ENCODE measurements around the gene BRINP1.
"Not testable (repeated sequence)": the region's sequence is repeated elsewhere in the genome, so short reads cannot be mapped to it uniquely, and the experiment has no call there.

Gene BRINP1

DNA sequence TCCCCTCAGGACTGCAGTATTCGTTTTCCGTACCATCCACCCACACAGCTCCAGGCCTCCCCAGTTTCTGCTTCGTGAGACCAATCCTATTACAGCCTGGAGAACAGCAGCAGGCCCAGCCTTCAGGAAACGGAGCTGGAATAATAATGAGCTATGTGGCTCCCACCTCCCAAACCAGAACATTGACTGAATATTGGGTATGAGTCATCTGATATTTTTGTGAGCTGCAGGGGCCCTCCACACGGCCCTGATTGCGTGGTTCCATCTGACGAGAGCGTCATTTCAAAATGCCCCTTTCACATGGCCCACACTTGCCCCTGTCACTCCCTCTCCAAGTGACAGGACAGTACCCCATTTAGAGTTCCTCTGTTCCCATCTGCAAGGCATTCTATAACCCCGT, 192.0 kb downstream of the BRINP1 start:
- no peak for TF ChIP-seq GATA1 (IDR thresholded peaks at IDR 0.05; ENCODE audit: low read depth, low read length)
- no peak for TF ChIP-seq POLR2A (IDR thresholded peaks at IDR 0.05; ENCODE audit: low read length)

DNA sequence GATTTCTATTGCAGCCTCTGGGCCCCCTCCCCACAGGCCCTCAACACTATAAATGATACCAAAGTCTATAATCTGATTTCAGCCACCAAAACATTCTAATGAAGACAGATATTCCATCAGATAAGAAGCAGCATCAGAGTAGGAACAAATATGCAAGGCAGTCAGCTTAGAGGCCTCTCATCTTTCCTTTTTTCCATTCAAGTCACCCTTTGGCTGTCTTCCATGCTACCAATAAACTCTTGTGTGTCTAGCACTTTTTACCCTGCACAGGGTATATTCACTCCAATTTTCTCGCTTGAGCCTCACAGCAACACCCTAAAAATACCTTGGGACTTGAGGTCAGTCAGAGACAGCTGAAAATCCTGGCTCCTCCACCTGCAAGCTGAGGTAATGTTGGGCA, 193.7 kb downstream of the BRINP1 start:
- no peak for TF ChIP-seq GATA1 (IDR thresholded peaks at IDR 0.05; ENCODE audit: low read depth, low read length)
- no peak for TF ChIP-seq POLR2A (IDR thresholded peaks at IDR 0.05; ENCODE audit: low read length)
- DNase-seq, result no peak

More for the DNA sequence above, 192.0 kb downstream of the BRINP1 start:
- DNase-seq, result no peak

DNA sequence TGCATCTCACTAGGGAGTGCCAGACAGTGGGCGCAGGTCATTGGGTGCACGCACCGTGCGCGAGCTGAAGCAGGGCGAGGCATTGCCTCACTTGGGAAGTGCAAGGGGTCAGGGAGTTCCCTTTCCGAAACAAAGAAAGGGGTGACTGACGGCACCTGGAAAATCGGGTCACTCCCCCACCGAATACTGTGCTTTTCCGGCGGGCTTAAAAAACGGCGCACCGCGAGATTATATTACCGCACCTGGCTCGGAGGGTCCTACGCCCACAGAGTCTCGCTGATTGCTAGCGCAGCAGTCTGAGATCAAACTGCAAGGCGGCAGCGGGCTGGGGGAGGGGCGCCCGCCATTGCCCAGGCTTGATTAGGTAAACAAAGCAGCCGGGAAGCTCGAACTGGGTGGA, 200.0 kb downstream of the BRINP1 start:
- DNase-seq, result not testable (repeated sequence)

DNA sequence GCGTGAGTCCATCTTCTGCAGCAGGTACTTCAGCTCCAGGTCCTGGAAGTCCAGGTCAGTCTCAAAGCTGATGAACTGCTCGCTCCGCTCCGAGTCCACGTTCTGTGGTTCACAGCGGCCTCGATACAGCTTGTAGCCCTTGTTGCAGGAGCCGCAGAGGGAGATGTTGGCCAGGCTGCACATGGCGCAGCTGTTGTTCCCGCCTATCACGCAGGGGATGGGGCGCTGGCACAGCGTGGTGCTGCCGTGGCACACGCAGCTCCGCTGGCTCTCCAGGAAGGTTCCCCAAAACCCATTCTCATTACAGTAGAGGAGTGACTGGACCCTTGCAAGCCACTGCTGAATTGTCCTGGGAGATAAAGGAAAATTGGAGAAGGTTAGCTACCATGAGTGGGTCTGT, 201.4 kb downstream of the BRINP1 start:
- TF ChIP-seq POLR2A (IDR thresholded peaks at IDR 0.05; ENCODE audit: low read length) (no peak), GATA1 (IDR thresholded peaks at IDR 0.05; ENCODE audit: low read depth, low read length) (no peak)
- no peak for DNase-seq

DNA sequence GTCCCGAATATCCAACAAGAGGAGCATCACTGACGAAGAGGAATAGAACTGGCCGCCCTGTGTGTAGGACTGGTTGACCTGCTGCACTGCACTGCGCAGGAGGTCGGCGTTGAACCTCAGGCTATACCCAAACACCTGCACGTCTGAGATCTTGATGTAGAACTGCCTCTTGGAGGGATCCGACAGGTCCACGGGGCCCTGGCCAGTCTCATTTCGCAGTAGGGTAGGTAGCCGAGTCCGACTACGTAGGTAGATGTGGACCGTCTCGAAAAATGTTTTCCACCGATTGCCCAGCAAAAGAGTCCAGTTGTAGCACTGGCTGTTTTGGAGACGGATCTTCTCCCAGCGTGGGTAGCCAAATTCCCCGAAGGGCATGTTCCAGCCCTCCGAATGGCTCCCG, 202.0 kb downstream of the BRINP1 start:
- no peak for DNase-seq
- TF ChIP-seq GATA1 (IDR thresholded peaks at IDR 0.05; ENCODE audit: low read depth, low read length) (no peak), POLR2A (IDR thresholded peaks at IDR 0.05; ENCODE audit: low read length) (no peak)

DNA sequence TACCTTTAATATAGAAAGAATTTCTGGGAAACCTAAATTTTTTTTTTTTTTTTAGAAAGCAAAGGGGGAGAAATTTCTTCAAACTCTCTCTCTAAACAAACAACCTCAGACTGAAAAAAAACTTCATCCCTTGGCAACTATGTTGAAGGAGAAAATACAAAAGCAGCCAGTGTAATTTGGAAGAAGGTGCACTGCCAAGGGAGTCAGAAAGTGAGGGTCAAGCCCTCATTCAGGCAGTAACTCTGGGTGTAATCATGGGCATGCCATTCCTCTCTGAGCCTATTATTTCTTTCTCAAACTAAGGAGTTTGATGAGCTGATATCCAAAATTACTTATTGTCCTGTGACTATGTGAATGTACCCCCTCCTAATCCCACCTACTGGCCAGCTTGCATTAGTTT, 203.1 kb downstream of the BRINP1 start:
- DNase-seq, result no peak
- no peak for TF ChIP-seq POLR2A (IDR thresholded peaks at IDR 0.05; ENCODE audit: low read length)
- TF ChIP-seq GATA1 (IDR thresholded peaks at IDR 0.05; ENCODE audit: low read depth, low read length), result no peak

DNA sequence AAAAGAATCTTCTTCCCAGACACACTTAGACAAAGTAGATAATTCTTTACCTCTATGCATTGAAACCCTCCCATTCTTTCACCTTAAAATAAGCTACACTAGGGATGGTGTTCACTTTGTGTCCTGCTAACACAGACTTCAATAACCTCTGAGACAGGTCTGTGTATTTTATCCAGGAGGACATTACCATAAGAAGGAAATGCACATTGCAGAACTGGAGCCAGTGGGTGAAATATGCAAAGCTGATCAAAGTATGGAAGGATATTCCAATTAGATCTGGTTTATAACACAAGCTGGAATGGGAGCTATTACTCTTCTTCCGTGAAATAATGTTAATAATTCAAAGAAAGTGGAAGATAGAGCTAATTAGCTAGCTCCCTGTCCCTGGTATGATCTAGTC, 204.1 kb downstream of the BRINP1 start:
- no peak for TF ChIP-seq GATA1 (IDR thresholded peaks at IDR 0.05; ENCODE audit: low read depth, low read length)
- TF ChIP-seq POLR2A (IDR thresholded peaks at IDR 0.05; ENCODE audit: low read length), result no peak
- no peak for DNase-seq

DNA sequence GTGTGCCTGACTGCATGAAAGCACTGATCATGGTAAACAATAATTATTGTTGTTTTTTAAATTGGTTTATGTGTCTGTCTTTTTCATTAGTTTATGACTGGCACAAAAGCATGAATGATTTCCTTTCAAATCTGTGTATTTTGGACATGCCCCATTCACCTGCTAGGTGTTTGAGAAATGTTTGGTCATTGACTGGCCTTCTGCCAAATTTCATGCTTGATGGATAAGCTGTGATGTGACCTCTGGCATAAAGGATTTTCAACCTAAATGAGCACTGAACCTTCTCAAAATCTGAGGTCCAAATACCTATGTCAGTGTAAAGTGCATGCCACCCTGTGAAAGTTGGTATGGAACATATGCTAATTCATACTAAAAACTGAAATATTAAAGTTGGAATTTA, 204.5 kb downstream of the BRINP1 start:
- no peak for DNase-seq
- TF ChIP-seq POLR2A (IDR thresholded peaks at IDR 0.05; ENCODE audit: low read length), result no peak
- TF ChIP-seq GATA1 (IDR thresholded peaks at IDR 0.05; ENCODE audit: low read depth, low read length), result no peak

DNA sequence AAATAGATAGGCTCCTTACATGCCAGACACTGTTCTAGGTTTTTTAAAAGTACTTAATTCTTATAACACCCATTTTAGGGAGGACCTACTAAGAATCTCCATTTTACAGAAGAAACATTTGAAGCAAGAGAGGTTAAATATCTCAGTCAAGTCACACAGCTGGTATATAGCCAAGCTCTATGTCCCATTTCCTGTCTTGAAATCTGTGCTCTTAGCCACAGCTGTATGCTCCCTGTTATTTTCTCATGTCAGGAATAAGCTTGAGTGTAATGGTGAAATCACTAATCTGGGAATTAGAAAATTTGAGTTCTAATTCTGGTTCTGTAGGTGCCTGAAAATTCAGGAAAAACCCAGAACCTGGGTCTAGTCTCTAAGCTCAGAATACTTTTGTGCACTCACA, 208.7 kb downstream of the BRINP1 start:
- DNase-seq, result no peak
- TF ChIP-seq GATA1 (IDR thresholded peaks at IDR 0.05; ENCODE audit: low read depth, low read length), result no peak
- TF ChIP-seq POLR2A (IDR thresholded peaks at IDR 0.05; ENCODE audit: low read length), result no peak

DNA sequence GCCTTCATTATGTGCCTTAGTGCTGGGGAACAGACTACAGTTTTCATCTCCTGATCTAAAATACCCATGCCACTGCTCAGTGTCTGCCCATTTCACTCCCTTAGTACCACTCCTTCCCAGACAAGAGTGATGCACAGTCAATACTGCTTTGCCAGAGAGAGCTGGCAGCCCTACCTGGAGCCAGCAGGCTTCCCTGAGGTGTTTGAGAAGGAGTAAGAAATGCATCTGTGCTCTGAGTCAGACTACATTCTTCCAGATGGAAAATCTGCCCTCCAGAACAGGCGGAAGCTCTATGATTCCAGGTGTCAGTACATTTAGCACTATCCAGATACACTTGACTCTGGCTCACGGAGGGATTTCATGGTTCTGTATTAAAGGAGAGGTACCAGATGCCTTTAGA, 209.8 kb downstream of the BRINP1 start:
- no peak for DNase-seq
- no peak for TF ChIP-seq GATA1 (IDR thresholded peaks at IDR 0.05; ENCODE audit: low read depth, low read length)
- TF ChIP-seq POLR2A (IDR thresholded peaks at IDR 0.05; ENCODE audit: low read length), result no peak

DNA sequence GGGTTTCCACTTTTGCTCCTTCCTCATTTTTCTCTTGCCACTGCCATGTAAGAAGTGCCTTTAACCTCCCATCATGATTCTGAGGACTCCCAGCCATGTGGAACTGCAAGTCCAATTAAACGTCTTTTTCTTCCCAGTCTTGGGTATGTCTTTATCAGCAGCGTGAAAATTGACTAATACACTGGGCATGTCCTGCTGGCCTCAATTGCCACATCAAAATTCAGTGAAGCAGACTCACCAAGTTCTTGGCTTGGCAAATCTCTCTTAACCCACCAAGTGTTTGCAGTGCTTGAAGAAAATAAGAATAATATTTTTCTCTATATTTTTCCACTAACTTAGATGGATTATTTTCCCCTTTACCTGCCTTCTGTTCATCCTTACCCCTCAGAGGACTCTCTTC, 212.0 kb downstream of the BRINP1 start:
- TF ChIP-seq POLR2A (IDR thresholded peaks at IDR 0.05; ENCODE audit: low read length) (no peak), GATA1 (IDR thresholded peaks at IDR 0.05; ENCODE audit: low read depth, low read length) (no peak)
- no peak for DNase-seq

DNA sequence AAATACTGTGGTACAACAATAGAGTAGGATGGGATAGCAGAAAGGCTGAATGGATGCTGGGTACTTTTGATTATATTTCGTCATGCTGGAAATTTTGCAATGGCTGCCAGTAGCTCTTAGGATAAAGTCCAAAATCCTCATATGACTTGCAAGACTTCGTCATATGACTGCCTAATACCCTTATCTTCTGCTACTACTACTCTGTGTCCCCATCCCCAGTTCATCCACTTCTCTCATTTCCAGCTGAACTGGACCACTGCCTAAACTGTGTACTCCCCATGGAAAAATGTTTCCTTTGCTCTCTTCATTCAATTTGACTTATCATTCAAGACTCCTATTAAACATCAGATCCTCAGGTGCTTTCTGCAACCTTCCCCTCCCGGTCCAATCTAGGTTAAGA, 212.9 kb downstream of the BRINP1 start:
- TF ChIP-seq POLR2A (IDR thresholded peaks at IDR 0.05; ENCODE audit: low read length) (no peak), GATA1 (IDR thresholded peaks at IDR 0.05; ENCODE audit: low read depth, low read length) (no peak)
- no peak for DNase-seq

DNA sequence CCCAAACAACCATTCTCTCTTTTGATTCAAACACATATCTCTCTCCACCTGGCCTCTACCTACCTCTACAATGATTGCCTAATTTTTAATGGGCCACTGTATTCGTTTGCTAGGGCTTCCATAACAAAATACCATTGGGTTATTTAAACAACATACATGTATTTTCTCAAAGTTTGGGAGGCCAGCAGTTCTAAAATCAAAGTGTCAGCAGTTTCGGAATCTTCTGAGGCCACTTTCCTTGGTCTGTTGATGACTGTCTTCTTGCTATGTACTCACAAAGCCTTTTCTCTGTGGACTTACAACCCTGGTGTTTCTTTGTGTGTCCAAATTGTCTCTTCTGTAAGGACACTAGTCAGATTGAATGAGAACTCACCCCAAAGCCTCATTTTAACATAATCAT, 214.7 kb downstream of the BRINP1 start:
- TF ChIP-seq GATA1 (IDR thresholded peaks at IDR 0.05; ENCODE audit: low read depth, low read length) (no peak), POLR2A (IDR thresholded peaks at IDR 0.05; ENCODE audit: low read length) (no peak)

DNA sequence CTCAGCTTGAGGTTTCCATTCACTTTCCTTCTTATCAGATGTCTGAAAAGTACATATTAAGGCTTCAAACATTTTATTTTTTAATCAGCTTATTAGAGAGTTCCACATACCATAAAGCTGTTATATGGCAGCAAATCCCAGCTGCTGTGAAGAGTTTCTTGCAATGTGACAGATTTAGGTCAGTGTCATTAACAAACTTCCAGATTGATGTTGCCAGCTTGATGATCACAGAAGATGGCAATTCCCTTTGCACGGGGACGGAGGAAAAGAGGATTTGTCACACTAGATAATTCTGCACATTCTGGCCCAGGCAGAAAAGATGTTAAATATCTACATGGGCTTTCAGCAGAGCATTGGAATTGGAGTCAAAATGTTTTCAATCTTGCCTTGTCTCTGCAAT, 215.8 kb downstream of the BRINP1 start:
- TF ChIP-seq POLR2A (IDR thresholded peaks at IDR 0.05; ENCODE audit: low read length), result no peak
- TF ChIP-seq GATA1 (IDR thresholded peaks at IDR 0.05; ENCODE audit: low read depth, low read length), result no peak
- DNase-seq, result no peak

More for the DNA sequence above, 214.7 kb downstream of the BRINP1 start:
- no peak for DNase-seq

DNA sequence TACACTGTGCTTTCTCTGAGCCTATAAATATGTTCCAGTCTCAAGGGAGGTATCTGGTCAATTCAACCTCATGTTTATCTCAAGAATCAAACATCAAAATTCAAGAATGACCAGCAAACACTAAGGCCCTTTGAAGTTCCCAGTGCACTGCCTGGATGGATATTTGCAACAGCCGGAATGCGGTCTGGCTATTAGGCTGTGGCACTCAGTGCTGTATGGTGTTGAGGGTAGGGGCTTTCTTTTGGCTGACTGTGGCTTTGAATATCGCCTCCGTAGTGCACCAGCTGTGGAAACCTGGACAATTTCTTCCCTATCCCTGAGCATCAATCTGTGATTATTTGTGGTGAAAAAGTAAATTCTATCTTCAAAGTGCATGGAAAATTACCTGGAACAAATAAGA, 220.4 kb downstream of the BRINP1 start:
- TF ChIP-seq POLR2A (IDR thresholded peaks at IDR 0.05; ENCODE audit: low read length), result no peak
- no peak for TF ChIP-seq GATA1 (IDR thresholded peaks at IDR 0.05; ENCODE audit: low read depth, low read length)
- DNase-seq, result no peak

DNA sequence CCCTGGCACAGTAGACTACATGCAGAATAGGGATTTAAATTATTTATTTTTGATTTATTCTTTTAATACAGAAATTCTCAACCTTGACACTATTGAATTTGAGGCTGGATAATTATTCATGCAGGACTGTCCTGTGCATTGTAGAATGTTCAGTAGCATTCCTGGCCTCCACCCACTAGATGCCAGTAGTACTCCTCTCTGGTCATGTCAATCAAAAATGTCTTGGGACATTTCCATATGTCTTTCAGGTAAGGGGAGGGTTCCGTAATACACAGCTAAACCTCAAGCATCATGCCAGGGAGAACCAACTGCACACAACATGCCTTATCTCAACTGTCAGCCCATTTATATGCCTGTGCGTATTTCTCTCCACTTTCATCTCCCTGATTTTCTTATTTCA, 231.8 kb downstream of the BRINP1 start:
- DNase-seq, result no peak
- no peak for TF ChIP-seq GATA1 (IDR thresholded peaks at IDR 0.05; ENCODE audit: low read depth, low read length)
- TF ChIP-seq POLR2A (IDR thresholded peaks at IDR 0.05; ENCODE audit: low read length), result no peak
